ENCODE measurements around the gene LRRC9. TPM values are rescaled to one million over a fixed set of nuclear protein-coding genes. Genes with fewer than 3 reads are reported as not detected.

LRRC9 gene
- total and polyA plus RNA-seq, 10 of the 15 experiments (the other 5 are each of a cell fraction or from before 2014, with no cell fraction given) = not detected

- TF ChIP-seq EED (IDR thresholded peaks at IDR 0.05; ENCODE audit: low read depth) (no peak), ZSCAN29 (IDR thresholded peaks at IDR 0.05) (no peak), SMC3 (IDR thresholded peaks at IDR 0.05; ENCODE audit: borderline replicate concordance, low read length) (no peak), NFYB (IDR thresholded peaks at IDR 0.05; ENCODE audit: insufficient read depth, low read depth, low read length) (no peak), PAX8 (IDR thresholded peaks at IDR 0.05) (no peak), DPF2 (IDR thresholded peaks at IDR 0.05) (no peak)
These were observed 141.4 kb downstream of the LRRC9 start (continued) for GRCh38 chr14:60061371-60061770.

GRCh38 chr14:60064491-60065072 lies 144.6 kb downstream of the LRRC9 start:
- intact Hi-C loops (cut with micrococcal nuclease; ENCODE audit: unreplicated experiment) (loop anchor here (1.0 to 5.0 kb wide), 3 partner anchors 103 to 498 kb away; partner anchors contain the start of gene DHRS7), in situ Hi-C loops (cut with MboI) (loop anchor here (5.0 kb wide), 2 partner anchors 123 to 503 kb away; no protein-coding TSS in a partner anchor)

More at GRCh38 chr14:60064491-60065072, 144.6 kb downstream of the LRRC9 start:
- POLR2A ChIA-PET = no interaction called here
- no peak overlapping the region for H3K9ac ChIP-seq (ENCODE audit: control insufficient read depth, insufficient read depth, low read length)
- TF ChIP-seq NR2C1 (IDR thresholded peaks at IDR 0.05) = no peak
- TF ChIP-seq MTA2 (IDR thresholded peaks at IDR 0.05; ENCODE audit: low read depth) = no peak
- TF ChIP-seq CTCF (IDR thresholded peaks at IDR 0.05 in 2 of 3, conservative IDR thresholded peaks at IDR 0.05 in 1 of 3; ENCODE audit: control insufficient read depth in 2 of 3, extremely low read depth in 1 of 3, insufficient read depth in 1 of 3, low read depth in 3 of 3, low read length in 3 of 3) = peak; percentile 41 to 71 (median 52); a peak in 5 of 6 replicates
- no peak for TF ChIP-seq IRF5 (IDR thresholded peaks at IDR 0.05; ENCODE audit: borderline replicate concordance)
- TF ChIP-seq SMC3 (IDR thresholded peaks at IDR 0.05; ENCODE audit: borderline replicate concordance, low read length) = peak; percentile 84; the same call in 1 of the 2 replicates
- TF ChIP-seq E2F4 (IDR thresholded peaks at IDR 0.05; ENCODE audit: low read depth, low read length) = no peak
- TF ChIP-seq RAD21 (IDR thresholded peaks at IDR 0.05; ENCODE audit: insufficient read depth, low read depth, low read length) = peak; percentile 70
- FAIRE-seq = peak; percentile 82
- no peaks in the 10 kb centered on the region for H4K20me1 ChIP-seq (ENCODE audit: control insufficient read depth, insufficient read depth)
- H2AFZ ChIP-seq (ENCODE audit: control insufficient read depth, low read depth, low read length) = no peak overlapping the region
- no peak overlapping the region for H3K27ac ChIP-seq (ENCODE audit: control insufficient read depth, insufficient read depth)
- no peaks in the 10 kb centered on the region for H3K27me3 ChIP-seq (replicated peaks in 1 of 2; ENCODE audit: control insufficient read depth in 2 of 2, insufficient read depth in 2 of 2, low read length in 1 of 2)
- ATAC-seq = peak; percentile 80
- H3K4me1 ChIP-seq (ENCODE audit: control insufficient read depth, insufficient read depth, low read length) = no peaks in the 10 kb centered on the region
- DNase-seq (ENCODE audit: low read depth, low spot score) = peak; percentile 15
- RAD21 ChIA-PET (ENCODE audit: unreplicated experiment) = interaction anchor here (1.0 to 4.9 kb wide), 11 partner anchors 30 to 497 kb away, joined by 3 to 100 read pairs (median 3); partner anchors contain the start of gene DHRS7
- CTCF ChIA-PET = interaction anchor here (0.7 to 5.3 kb wide), 15 partner anchors 8 to 267 kb away, joined by 3 to 138 read pairs (median 4); partner anchors contain the start of gene DHRS7
- no peaks in the 10 kb centered on the region for H3K36me3 ChIP-seq (ENCODE audit: control insufficient read depth in 2 of 2, insufficient read depth in 2 of 2, low read length in 1 of 2)
- H3K4me2 ChIP-seq (ENCODE audit: control insufficient read depth, insufficient read depth) = no peak overlapping the region
- no peaks in the 10 kb centered on the region for H3K9me3 ChIP-seq (replicated peaks; ENCODE audit: control insufficient read depth, insufficient read depth, low read length)
- SMC1A ChIA-PET (ENCODE audit: uncharacterized antibody, unreplicated experiment) = interaction anchor here (0.6 to 4.9 kb wide), 12 partner anchors 13 to 497 kb away, joined by 3 to 147 read pairs (median 3); partner anchors contain the start of gene DHRS7
- no peaks in the 10 kb centered on the region for H3K79me2 ChIP-seq (ENCODE audit: control insufficient read depth, insufficient read depth, low read length)
- H3K4me3 ChIP-seq = no peak overlapping the region
- no TSS peak for BruUV-seq (replicated peaks)
